ENCODE measurements around the gene GRID1.

GRID1 gene

GRCh38 chr10:86216886-86217285, 149.7 kb downstream of the GRID1 start:
- Histone ChIP-seq H3K4me1 (ENCODE audit: control insufficient read depth, insufficient read depth, low read length) (no peaks in the 10 kb centered on the region), H3K36me3 (ENCODE audit: control insufficient read depth in 2 of 2, insufficient read depth in 1 of 2, low read length in 2 of 2) (no peaks in the 10 kb centered on the region), H3K4me3 (ENCODE audit: low read depth, low read length) (no peak overlapping the region), H3K27ac (ENCODE audit: extremely low read depth, low read depth, low read length) (no peak overlapping the region), H3K9me3 (ENCODE audit: control insufficient read depth, insufficient read depth, low read depth, low read length) (no peaks in the 10 kb centered on the region)
- POLR2A ChIA-PET, result no interaction called here
- TF ChIP-seq ZNF629 (tag by site-specific recombination; IDR thresholded peaks at IDR 0.05), result no peak
- TF ChIP-seq MEIS1 (CRISPR knock-in tag; IDR thresholded peaks at IDR 0.05; ENCODE audit: borderline replicate concordance), result no peak
- no peak for TF ChIP-seq ZNF48 (tag by site-specific recombination; IDR thresholded peaks at IDR 0.05)
- TF ChIP-seq WT1 (tag by site-specific recombination; IDR thresholded peaks at IDR 0.05), result no peak
- TF ChIP-seq ZNF610 (tag by site-specific recombination; IDR thresholded peaks at IDR 0.05; ENCODE audit: borderline replicate concordance), result no peak
- TF ChIP-seq ZNF777 (tag by site-specific recombination; IDR thresholded peaks at IDR 0.05; ENCODE audit: borderline replicate concordance), result no peak
- no peak for TF ChIP-seq ZNF513 (tag by site-specific recombination; IDR thresholded peaks at IDR 0.05)
- TF ChIP-seq ZNF169 (tag by site-specific recombination; IDR thresholded peaks at IDR 0.05), result no peak
- TF ChIP-seq ZNF544 (tag by site-specific recombination; IDR thresholded peaks at IDR 0.05), result no peak
- TF ChIP-seq ZNF530 (tag by site-specific recombination; IDR thresholded peaks at IDR 0.05; ENCODE audit: low read depth), result no peak
- TF ChIP-seq ZNF473 (tag by site-specific recombination; IDR thresholded peaks at IDR 0.05), result no peak
- no peak for TF ChIP-seq TRIM28 (IDR thresholded peaks at IDR 0.05; ENCODE audit: borderline replicate concordance, low read length)
- TF ChIP-seq OVOL3 (tag by site-specific recombination; IDR thresholded peaks at IDR 0.05), result no peak
- no peak for TF ChIP-seq ZNF785 (tag by site-specific recombination; IDR thresholded peaks at IDR 0.05)
- no peak for TF ChIP-seq KLF1 (tag by site-specific recombination; IDR thresholded peaks at IDR 0.05)
- CTCF ChIA-PET, result no interaction called here

- no peaks in the 10 kb centered on the region for H3K4me1 ChIP-seq (ENCODE audit: control insufficient read depth, insufficient read depth, low read length)
- H3K9me3 ChIP-seq (ENCODE audit: control insufficient read depth, insufficient read depth, low read depth, low read length), result no peaks in the 10 kb centered on the region
- POLR2A ChIA-PET, result no interaction called here
- TF ChIP-seq ZBTB48 (tag by site-specific recombination; IDR thresholded peaks at IDR 0.05) (no peak), ZNF747 (tag by site-specific recombination; IDR thresholded peaks at IDR 0.05) (no peak), ZNF140 (tag by site-specific recombination; IDR thresholded peaks at IDR 0.05) (no peak), CTCF (tag by site-specific recombination; IDR thresholded peaks at IDR 0.05) (no peak), ZNF174 (tag by site-specific recombination; IDR thresholded peaks at IDR 0.05) (no peak), PBX3 (CRISPR knock-in tag; IDR thresholded peaks at IDR 0.05) (no peak), ZNF600 (tag by site-specific recombination; IDR thresholded peaks at IDR 0.05) (no peak), ZNF548 (tag by site-specific recombination; IDR thresholded peaks at IDR 0.05) (no peak), KLF16 (tag by site-specific recombination; IDR thresholded peaks at IDR 0.05) (no peak), ZNF112 (tag by site-specific recombination; IDR thresholded peaks at IDR 0.05) (no peak)
- H3K27ac ChIP-seq (ENCODE audit: extremely low read depth, low read depth, low read length), result no peak overlapping the region
- no peak overlapping the region for H3K4me3 ChIP-seq (ENCODE audit: low read depth, low read length)
- CTCF ChIA-PET, result no interaction called here
- H3K36me3 ChIP-seq (ENCODE audit: control insufficient read depth in 2 of 2, insufficient read depth in 1 of 2, low read length in 2 of 2), result no peaks in the 10 kb centered on the region
Observed at GRCh38 chr10:86215712-86216111, 150.9 kb downstream of the GRID1 start.
